PFSK-1 (cell line): Measurements from ENCODE around the gene KIAA2012.

Experiments used
- FOXP2 ChIP-seq: optimal IDR thresholded peaks from 2 replicates; pipeline ENCODE3; 2011; ENCODE audit warnings: borderline replicate concordance, control low read depth, inconsistent platforms; ENCODE audit not compliant: insufficient read depth; ENCODE audit errors: extremely low read length, extremely low read depth
- POLR2AphosphoS5 ChIP-seq: IDR thresholded peaks from 2 replicates; pipeline ENCODE4 v1.6.1; 2012; ENCODE audit warnings: low read depth, mild to moderate bottlenecking, control low read depth, low read length, moderate library complexity
- REST ChIP-seq, 2 experiments: IDR thresholded peaks; 2 replicates each; pipeline versions ENCODE4 v1.6.1 to v1.8.0; 2011 to 2012; ENCODE audit warnings: low read depth in 2 of 2, low read length in 2 of 2, control low read depth in 1 of 2, inconsistent platforms in 1 of 2, mild to moderate bottlenecking in 1 of 2, moderate library complexity in 1 of 2; ENCODE audit not compliant: insufficient read depth in 1 of 2
- SIN3A ChIP-seq: IDR thresholded peaks from 2 replicates; pipeline ENCODE4 v1.6.1; 2012; ENCODE audit warnings: mild to moderate bottlenecking, low read length, moderate library complexity, borderline replicate concordance; ENCODE audit not compliant: insufficient read depth
- TAF1 ChIP-seq: IDR thresholded peaks from 2 replicates; pipeline ENCODE4 v1.6.1; 2012; ENCODE audit warnings: low read length, control low read depth, borderline replicate concordance; ENCODE audit not compliant: insufficient read depth

The KIAA2012 gene

GRCh38 chr2:202069170-202070067 is 3.6 kb upstream of the KIAA2012 start:
- no peak for TF ChIP-seq FOXP2
- no peak for TF ChIP-seq REST (IDR thresholded peaks at IDR 0.05; ENCODE audit: insufficient read depth in 1 of 2, low read depth in 2 of 2, low read length in 2 of 2)
- TF ChIP-seq TAF1: no peak
- no peak for TF ChIP-seq POLR2AphosphoS5
- TF ChIP-seq SIN3A: no peak

DNA sequence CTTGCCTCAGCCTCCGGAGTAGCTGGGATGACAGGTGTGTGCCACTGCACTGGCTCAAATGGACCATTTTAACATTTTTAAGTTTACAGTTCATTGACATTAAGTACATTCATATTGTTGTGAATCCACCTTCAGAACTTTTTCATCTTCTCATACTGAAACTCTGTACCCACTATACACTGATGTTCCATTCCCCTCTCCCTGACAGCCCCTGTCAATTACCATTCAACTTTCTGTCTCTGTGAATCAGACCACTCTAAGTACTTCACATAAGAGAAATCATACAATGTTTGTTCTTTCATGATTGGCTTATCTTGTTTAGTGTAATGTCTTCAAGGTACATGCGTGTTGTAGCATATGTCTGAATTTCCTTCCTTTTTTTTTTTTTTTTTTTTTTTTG is 1.9 kb upstream of the KIAA2012 start:
- no peak for TF ChIP-seq SIN3A
- TF ChIP-seq REST (IDR thresholded peaks at IDR 0.05; ENCODE audit: insufficient read depth in 1 of 2, low read depth in 2 of 2, low read length in 2 of 2): no peak
- no peak for TF ChIP-seq FOXP2
- no peak for TF ChIP-seq TAF1
- TF ChIP-seq POLR2AphosphoS5: no peak

- no peak for TF ChIP-seq SIN3A
These were observed 829 bp upstream of the KIAA2012 start for GRCh38 chr2:202072226-202072625.

DNA sequence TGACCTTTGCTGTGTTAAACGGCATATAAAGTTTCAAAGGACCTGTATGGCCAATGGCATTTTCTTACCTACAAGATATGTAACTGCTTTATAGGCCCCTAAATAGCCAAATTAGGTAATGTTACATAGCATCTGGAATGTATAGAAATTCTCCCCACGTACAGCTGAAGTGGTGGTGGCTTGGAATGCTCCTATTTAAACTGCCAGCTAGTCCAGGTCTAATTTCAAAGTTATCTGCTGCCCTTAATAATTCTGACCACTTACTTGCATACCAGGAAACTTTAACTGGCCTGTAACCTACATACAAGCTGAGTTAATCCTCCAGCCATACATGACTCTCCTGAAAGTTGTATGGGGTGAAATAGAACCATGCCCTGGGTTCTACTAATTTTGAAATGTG is 1.3 kb downstream of the KIAA2012 start:
- TF ChIP-seq REST (IDR thresholded peaks at IDR 0.05; ENCODE audit: insufficient read depth in 1 of 2, low read depth in 2 of 2, low read length in 2 of 2): no peak
- no peak for TF ChIP-seq FOXP2
- TF ChIP-seq TAF1: no peak
- TF ChIP-seq SIN3A: no peak
- no peak for TF ChIP-seq POLR2AphosphoS5

DNA sequence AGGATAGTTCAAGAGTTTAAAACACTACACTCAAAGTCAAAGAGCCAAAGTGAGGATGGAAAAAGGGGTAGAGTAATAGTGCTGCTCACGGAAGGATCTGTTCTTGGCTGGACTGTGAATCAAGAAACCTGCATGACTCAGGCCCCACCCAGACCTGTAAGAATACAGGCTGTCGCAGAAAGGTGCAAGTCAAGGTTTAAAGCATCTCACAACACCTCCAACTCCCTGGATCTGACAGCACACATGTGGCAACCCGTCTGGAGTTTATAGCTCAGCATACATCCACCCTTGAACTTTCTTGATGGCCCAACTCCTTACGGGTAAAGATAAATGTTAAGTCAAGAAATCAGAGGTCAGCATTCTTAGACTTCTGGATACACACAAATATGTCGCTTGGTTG is 6.3 kb downstream of the KIAA2012 start:
- TF ChIP-seq REST (IDR thresholded peaks at IDR 0.05; ENCODE audit: insufficient read depth in 1 of 2, low read depth in 2 of 2, low read length in 2 of 2): no peak
- TF ChIP-seq TAF1: no peak
- TF ChIP-seq FOXP2: no peak
- no peak for TF ChIP-seq SIN3A
- TF ChIP-seq POLR2AphosphoS5: no peak
